Psoas muscle (tissue), 8 donors: ENCODE results near the gene TYROBP. TPM values are rescaled to one million over a fixed set of nuclear protein-coding genes. Genes with fewer than 3 reads are reported as not detected.
A peak's percentile ranks its signal among the peaks of the same experiment; 100 is the strongest.

Experiments used
- ATAC-seq, 4 donors: fragments of 200-7000 bp; cut with Tn5 transposase; one replicate each; pipeline ENCODE4 v1.9.1; 2020; ENCODE audit warnings: moderate library complexity in 3 of 4, mild to moderate bottlenecking in 2 of 4
- DNase-seq, 2 donors: peaks; one replicate each; pipeline ENCODE4 v3.0.0-alpha.2; 2020
- H3K27ac ChIP-seq: fragments of 200-600 bp; one replicate; pipeline ENCODE4 v1.8.0; 2022
- H3K27me3 ChIP-seq, 3 donors: fragments of 200-600 bp in 1 of 3; one replicate each; pipeline versions ENCODE4 v1.6.1 to v1.8.0; 2013 to 2022; ENCODE audit warnings: low read length in 2 of 3, mild to moderate bottlenecking in 2 of 3, moderate library complexity in 1 of 3; ENCODE audit not compliant: insufficient read depth in 3 of 3
- H3K36me3 ChIP-seq, 2 donors: fragments of 200-600 bp in 1 of 2; one replicate each; pipeline versions ENCODE4 v1.6.1 to v1.8.0; 2013 to 2022; ENCODE audit warnings: low read depth in 1 of 2, mild to moderate bottlenecking in 1 of 2, moderate library complexity in 1 of 2; ENCODE audit not compliant: insufficient read depth in 1 of 2
- H3K4me1 ChIP-seq: fragments of 200-600 bp; one replicate; pipeline ENCODE4 v1.8.0; 2022
- H3K4me3 ChIP-seq: fragments of 200-600 bp; one replicate; pipeline ENCODE4 v1.8.0; 2022; ENCODE audit warnings: mild to moderate bottlenecking
- H3K9me3 ChIP-seq: fragments of 200-600 bp; one replicate; pipeline ENCODE4 v1.8.0; 2022
- CTCF ChIP-seq: fragments of 200-600 bp; IDR thresholded peaks from one replicate; pipeline ENCODE4 v1.8.0; 2022; ENCODE audit warnings: antibody characterized with exemption
- WGBS, 3 donors: extraction: QIAGEN DNeasy Blood & Tissue Kit; methylation state at CpG; one replicate each; pipeline versions ENCODE4 v1.1.6 to v1.1.7; 2013; 5-methylcytosine and 5-hydroxymethylcytosine counted together
- intact Hi-C, 2 donors: fragments of 100-400 bp; cut with DNase I; formaldehyde crosslinking; loops; one replicate each; pipeline versions ENCODE4 v1.11.0 to v1.14.2; 2022
- polyA plus RNA-seq, 3 donors: library from polyadenylated mRNA; stranded (reverse); fragments of 200-250 nt; gene quantifications; one replicate each; pipeline ENCODE4 v1.2.3, GENCODE V29; 2013
- total RNA-seq, 4 donors: library from RNA; stranded (reverse); fragmentation: NEBNext Ultra II Directional in 2 of 4; extraction: Animal tissue kit (Norgen Biotek cat#: 25700) in 2 of 4; gene quantifications; one replicate each; pipeline versions ENCODE4 v1.2.1 to v1.2.4, GENCODE V29; 2021 to 2023
- donor health status: healthy with polysubstance abuse.
- donor health status: DM: no; HTN: no; CAD: no; lungs with moderate emphysema.
- donor health status: Bipolar disorder and iron deficiency.
- donor health status: healthy.
- donor health status: DM: yes; HTN: yes; CAD: no.
- donor health status: DM: no; HTN: no; CAD: no.
- donor health status: DM: no; HTN: no; CAD: no.
- donor health status: DM: yes; HTN: yes; CAD: no.

TYROBP gene
- total and polyA plus RNA-seq, 7 donors, result 7.8 to 22.1 (median 11.9) TPM

GRCh38 chr19:35945121-35945790, 37.2 kb upstream of the TYROBP start:
- peak in 1 of 2 donors; percentile 31 for DNase-seq
- TF ChIP-seq CTCF, result no peak
- Histone ChIP-seq H3K27ac (no peak overlapping the region), H3K27me3 (no peaks in the 10 kb centered on the region), H3K4me3 (no peak overlapping the region), H3K36me3 (peaks cover 0 to 46% of the 10 kb centered on the region in 2 donors), H3K9me3 (no peaks in the 10 kb centered on the region), H3K4me1 (no peaks in the 10 kb centered on the region)
- 89 to 97% (median 94%) methylated on average over 11 of the region's 11 CpGs for WGBS, 3 donors
- intact Hi-C loops, result no loop called here
- no peak for ATAC-seq

GRCh38 chr19:35944556-35944955, 36.5 kb upstream of the TYROBP start:
- Histone ChIP-seq H3K9me3 (no peaks in the 10 kb centered on the region), H3K4me3 (no peak overlapping the region), H3K36me3 (peaks cover 0 to 53% of the 10 kb centered on the region in 2 donors), H3K27me3 (no peaks in the 10 kb centered on the region), H3K4me1 (no peaks in the 10 kb centered on the region), H3K27ac (no peak overlapping the region)
- DNase-seq (peak in 1 of 2 donors; percentile 15), ATAC-seq (no peak)
- TF ChIP-seq CTCF, result no peak
- 72 to 80% (median 76%) methylated on average over 42 to 52 of the region's 52 CpGs for WGBS, 3 donors
- intact Hi-C loops, result no loop called here

GRCh38 chr19:35943321-35944301, 35.5 kb upstream of the TYROBP start:
- 80 to 88% (median 85%) methylated on average over 9 of the region's 9 CpGs for WGBS, 3 donors
- H3K36me3 ChIP-seq, result peaks cover 0 to 61% of the 10 kb centered on the region in 2 donors

GRCh38 chr19:35942235-35942634, 34.1 kb upstream of the TYROBP start:
- no peaks in the 10 kb centered on the region for H3K27me3 ChIP-seq
- H3K4me1 ChIP-seq, result peaks cover 11% of the 10 kb centered on the region
- no peak for DNase-seq
- no peak overlapping the region for H3K27ac ChIP-seq
- H3K4me3 ChIP-seq, result no peak overlapping the region
- no peaks in the 10 kb centered on the region for H3K9me3 ChIP-seq
- WGBS, 3 donors, result 93 to 95% (median 94%) methylated on average over 3 of the region's 3 CpGs
- ATAC-seq, result no peak
- TF ChIP-seq CTCF, result no peak
- peaks cover 0 to 61% of the 10 kb centered on the region in 2 donors for H3K36me3 ChIP-seq
- intact Hi-C loops, result no loop called here

More at GRCh38 chr19:35943321-35944301, 35.5 kb upstream of the TYROBP start:
- no peaks in the 10 kb centered on the region for H3K9me3 ChIP-seq
- DNase-seq (peak in 1 of 2 donors; percentile 1), ATAC-seq (no peak)
- TF ChIP-seq CTCF, result no peak
- H3K4me3 ChIP-seq, result no peak overlapping the region
- no peaks in the 10 kb centered on the region for H3K4me1 ChIP-seq
- intact Hi-C loops, result no loop called here
- H3K27me3 ChIP-seq, result no peaks in the 10 kb centered on the region
- H3K27ac ChIP-seq, result no peak overlapping the region
